ENCODE data around the gene ZDHHC6.
"Not testable (repeated sequence)": the region's sequence is repeated elsewhere in the genome, so short reads cannot be mapped to it uniquely, and the experiment has no call there.

Gene ZDHHC6

DNA sequence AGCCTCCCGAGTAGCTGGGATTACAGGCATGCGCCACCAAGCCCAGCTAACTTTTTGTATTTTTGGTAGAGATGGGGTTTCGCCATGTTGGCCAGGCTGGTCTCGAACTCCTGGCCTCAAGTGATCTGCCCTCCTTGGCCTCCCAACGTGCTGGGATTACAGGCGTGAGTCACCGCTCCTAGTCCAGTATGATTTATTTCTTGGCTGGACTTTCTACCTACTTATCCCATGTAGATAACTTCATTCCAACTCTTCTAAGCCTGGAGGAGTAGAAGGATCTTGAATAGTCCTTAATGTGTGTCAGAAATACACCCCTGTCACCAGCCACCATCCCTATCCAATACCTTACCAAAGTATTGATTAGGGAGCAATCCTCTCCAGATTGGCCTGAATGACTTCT, 58.7 kb downstream of the ZDHHC6 start:
- not testable (repeated sequence) for DNase-seq

DNA sequence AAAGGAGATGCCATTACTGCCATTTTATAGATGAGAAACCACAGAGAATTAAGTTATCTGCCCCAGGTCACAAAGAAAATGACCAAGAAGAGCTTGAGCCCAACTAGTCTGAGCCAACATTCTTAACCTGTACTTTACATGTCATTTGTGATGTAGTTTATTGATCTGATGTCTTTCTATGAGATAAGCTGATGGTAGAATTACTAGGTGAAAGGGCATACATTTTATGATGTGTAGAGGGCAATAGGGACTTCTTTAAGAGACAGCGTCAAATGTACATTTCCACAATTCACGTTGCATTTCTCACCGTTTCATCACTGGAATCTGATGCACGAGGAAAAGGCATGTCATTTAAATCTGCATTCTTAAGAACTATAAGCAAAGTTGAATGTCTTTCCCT, 61.5 kb downstream of the ZDHHC6 start:
- no peak for DNase-seq

DNA sequence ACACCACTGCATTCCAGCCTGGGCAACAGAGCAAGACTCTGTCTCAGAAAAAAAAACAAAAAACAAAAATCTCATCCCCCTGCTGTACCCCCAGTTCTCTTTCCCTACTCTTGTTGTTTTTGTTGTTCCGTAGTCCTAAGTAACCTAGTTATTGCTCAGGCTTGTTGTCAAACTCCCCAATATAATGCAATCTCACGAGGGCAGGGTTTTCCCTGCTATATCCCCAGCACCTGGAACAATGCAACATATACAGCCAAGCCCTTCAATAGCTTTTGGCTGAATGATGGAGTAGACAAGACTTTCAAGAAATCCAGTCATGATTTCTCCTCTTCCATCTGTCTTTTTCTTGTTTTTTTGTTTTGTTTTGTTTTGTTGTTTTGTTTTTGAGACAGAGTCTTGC, 62.6 kb downstream of the ZDHHC6 start:
- DNase-seq: no peak

DNA sequence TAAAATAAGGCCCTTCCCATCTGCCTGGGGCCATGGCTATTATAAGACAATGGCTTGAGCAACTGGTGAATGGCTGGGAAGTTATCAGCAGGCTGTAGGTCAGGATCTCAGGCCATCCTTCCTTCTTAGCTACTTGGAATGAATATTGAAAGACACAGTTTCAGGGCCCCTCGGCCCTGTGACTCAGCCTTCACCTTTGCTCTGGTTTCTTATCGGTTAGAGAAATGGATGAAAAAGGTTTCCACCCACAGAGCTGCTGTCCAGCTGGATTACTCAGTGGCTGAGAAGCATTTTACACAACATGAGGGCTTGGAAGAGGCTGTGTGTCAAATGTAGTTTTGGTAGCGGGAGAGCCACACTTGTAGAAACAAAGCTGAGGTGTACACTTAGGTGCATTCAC, 63.4 kb downstream of the ZDHHC6 start:
- no peak for DNase-seq

DNA sequence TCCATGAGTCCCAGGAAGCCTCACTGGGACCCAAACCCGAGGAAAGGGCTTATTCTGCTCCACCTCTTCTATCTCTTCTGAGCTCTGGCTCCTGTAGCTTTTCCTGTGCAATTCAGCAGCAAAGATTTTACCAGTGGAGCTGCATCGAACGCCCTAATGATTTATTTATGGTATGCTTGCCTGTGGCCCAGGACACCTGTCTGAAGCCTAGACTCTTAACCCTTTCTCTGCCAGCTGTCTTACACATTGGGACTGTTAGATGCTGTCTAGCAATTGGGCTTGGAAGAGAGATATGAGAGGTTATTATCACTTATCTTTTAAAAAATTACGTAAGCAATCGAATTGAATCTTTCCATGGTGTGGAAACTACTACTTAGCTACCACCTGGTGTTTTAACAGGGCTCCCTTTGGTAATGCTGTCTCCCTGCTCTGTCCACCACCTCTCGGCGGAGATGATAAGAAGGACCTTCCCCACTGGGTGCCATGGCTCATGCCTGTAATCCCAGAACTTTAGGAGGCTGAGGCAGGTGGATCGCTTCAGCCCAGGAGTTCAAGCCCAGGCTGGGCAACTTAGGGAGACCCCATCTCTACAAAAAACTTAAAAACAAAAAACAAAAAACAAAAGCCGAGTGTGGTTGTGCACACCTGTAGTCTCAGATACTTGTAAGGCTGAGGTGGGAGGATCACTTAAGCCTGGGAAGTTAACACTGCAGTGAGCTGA, 64.0 kb downstream of the ZDHHC6 start:
- DNase-seq: no peak

All from CD4-positive, alpha-beta T cell treated with Interleukin-4 for 1 hour (primary cell).